ENCODE results near the gene FAM20B.

DNA sequence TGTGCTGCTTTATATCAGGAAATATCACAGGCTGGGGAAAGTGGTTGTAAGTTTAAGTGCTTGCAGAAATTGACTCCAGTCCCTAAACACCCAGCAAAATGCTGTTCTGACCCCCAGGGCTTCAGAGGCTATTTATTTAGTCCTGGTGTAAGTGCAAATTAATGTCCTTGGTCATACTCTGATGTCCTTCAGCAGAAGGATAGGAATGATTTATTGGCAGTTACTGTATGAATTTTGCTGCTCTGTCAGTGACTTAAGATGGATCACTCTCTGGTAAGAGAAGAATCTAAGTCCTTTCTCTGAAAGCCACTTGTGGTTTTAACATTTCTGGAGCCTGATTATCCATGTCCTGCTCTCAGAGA, 21.9 kb downstream of the FAM20B start:
- TF ChIP-seq CTCF (IDR thresholded peaks at IDR 0.05) (no peak), POLR2A (IDR thresholded peaks at IDR 0.05) (no peak)
